ENCODE measurements around the gene SFXN1.
"Not testable (repeated sequence)": the region's sequence is repeated elsewhere in the genome, so short reads cannot be mapped to it uniquely, and the experiment has no call there.

The SFXN1 gene

DNA sequence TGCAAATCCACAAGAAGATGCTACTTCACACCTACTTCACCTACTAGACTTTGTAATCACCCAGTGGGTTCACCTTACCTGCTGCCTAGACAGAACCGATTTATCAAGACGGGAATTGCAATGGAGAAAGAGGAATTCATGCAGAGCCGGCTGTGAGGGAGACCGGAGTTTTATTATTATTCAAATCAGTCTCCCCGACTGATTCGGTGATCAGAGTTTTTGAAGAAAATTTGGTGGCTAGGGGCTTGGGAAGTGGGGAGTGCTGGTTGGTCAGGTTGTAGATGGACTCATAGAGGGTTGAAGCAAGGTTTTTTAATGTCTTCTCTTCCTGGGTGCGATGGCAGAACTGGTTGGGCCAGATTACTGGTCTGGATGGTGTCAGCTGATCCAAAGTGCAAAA, 23.4 kb downstream of the SFXN1 start:
- no peak for DNase-seq

DNA sequence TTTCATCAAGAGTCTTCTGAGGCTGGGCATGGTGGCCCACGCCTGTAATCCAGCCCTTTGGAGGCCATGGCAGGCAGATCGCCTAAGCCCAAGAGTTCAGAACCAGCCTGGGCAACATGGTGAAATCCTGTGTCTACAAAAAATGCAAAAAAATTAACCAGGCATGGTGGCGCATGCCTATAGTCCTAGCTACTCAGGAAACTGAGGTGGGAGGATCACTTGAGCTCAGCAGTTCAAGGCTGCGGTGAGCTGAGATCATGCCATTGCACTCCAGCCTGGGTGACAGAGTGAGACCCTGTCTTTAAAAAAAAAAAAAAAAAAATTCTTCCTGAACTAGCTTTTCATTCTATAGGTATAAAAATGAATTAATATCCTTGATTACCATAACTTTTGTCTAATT, 29.3 kb downstream of the SFXN1 start:
- not testable (repeated sequence) for DNase-seq

DNA sequence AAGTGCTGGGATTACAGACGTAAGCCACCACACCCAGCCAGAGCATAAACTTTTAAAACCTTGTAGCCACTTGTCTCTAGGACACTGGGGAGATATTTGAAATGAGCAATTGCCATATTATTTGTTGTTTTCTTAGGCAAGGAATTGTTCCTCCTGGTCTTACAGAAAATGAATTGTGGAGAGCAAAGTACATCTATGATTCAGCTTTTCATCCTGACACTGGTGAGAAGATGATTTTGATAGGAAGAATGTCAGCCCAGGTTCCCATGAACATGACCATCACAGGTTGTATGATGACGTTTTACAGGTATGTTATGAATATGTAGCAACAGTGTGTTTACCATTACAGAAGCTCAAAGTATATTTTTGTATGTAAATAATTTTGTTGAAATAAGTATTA, 30.5 kb downstream of the SFXN1 start:
- DNase-seq: no peak

DNA sequence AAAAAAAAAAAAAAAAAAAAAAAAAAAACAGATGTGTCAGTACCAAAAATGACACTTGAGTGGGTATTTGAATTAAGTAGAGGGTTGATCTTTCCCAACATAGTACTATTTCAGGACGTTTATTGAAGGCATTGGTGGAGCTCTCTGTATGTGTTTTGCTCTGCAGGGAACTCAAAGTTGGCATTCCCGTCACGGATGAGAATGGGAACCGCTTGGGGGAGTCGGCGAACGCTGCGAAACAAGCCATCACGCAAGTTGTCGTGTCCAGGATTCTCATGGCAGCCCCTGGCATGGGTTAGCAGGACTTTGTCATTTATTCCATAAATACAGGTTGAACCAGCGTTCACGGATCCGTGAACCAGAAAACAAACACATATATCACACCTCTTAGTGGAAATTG, 34.9 kb downstream of the SFXN1 start:
- no peak for DNase-seq

DNA sequence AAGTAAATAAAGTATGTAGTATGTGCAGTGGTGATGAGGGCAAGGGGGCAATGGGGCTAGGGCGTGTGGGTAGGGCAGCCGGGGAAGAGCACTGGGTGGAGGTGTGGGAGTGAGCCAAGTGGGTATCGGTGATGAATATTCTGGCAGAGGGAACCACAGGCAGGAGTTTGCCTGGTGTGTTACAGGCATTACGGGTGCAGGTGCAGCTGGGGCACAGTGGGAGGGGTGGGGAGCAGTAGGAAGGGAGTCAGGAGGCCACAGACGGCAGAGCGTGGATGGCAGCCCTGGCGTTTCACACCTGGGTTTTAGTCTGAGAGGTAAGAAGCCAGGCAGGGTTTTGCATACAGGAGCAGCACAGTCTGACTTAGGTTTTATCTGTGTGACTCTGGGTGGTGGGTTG, 35.4 kb downstream of the SFXN1 start:
- DNase-seq: no peak

DNA sequence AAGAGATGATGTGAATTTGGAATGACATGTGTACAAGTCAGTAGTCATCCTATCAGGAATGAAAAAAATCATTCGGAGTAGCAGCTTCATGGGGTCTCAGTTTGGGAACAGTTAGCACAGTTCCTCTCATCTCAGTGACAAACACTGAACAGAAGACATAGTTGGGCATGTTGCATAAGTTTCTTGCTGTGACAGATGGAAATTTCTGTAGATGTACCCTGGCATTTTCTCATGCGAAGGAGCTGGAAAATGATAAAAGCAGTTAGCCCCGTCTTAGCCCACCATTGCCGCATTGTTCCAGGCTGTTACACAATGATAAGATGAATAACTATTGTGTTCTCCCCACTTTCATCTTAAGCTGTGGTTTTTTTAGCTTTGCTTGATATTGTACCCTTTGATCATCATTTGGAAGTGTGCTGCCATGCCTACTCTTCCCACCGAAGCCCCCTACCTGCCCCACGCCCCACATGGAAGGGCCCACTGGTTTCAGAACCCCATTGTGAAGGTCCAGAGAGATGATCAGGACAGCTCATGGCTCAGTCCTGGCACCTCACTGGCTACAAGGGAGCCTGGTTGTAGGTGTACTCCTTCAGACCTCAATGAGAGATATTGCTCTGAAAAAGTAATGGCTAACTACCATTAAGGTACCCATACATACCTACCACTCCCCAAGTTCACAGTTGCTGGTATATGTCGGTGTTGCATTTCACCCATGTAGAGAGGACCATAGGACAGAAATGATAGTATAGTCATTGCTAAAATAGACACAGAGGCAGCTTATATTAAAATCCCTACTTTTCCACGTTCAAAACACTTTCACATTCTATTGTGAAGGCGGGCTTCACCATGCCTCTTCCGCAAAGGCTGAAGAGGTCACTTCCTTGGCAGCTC, 38.8 kb downstream of the SFXN1 start:
- DNase-seq: no peak

DNA sequence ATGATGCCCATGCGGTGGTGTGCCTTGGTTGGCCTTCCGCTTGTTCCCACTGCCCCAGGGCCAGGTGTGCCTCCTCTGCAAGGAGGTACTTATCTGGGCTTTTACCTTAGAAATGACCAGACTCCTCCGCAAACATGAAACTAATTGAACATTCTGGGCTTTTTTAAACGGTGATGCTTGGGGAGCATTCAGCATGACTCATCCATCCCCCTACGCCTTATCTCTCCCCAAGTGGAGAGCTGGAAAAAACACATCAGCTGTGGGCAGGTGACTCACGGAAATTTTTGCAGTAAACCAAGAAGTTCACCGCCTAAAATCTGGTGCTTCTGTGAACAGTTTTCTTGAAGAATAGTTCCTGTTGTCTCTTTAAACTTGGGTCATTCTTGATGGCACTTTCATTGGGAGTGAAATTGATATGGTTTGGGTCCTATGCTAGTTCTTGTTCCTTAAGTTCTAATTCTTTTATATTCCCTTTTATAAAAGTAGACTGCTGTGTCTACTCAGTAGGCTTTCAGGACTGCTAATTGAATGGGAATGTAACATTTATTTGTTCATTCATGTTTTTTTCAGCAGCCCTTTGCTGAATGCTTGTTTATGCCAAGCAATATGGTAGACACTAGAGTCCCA, 39.6 kb downstream of the SFXN1 start:
- DNase-seq: no peak

DNA sequence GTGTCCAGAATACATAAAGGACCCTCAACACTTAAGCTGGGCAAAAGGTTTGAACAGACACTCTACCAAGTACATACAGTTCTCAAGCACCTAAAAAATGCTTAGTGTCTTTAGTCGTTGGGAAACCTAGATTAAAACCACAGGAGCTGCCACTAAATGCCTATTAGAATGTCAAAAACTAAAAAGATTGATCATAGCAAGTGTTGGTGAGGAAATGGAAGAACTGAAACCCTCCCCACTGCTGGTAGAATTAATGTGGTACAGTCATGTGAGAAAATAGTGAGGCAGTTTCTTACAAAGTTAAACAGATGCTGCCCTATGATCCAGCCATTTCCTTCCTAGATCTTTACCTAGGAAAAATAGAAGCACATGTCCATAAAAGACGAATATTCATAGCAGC, 40.6 kb downstream of the SFXN1 start:
- DNase-seq: no peak

DNA sequence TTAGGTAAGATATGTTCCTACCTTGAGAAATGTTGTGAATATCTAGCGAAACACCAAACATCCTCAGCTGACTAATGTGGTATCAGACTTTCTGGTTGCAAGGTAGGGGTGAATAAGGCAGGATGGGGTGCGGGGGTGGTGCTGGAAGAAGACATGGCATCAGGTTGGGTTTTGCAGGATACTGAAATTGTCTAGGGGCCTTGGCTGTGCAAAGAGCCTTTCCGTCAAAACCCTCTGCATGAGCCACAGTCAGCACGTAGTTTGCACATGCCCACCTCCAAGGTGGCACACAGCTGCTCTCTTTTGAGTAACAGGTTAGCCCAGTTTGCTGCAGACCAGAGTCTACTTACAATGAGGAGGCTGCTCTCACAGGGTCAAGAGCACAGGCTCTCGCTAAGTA, 42.0 kb downstream of the SFXN1 start:
- DNase-seq: no peak

DNA sequence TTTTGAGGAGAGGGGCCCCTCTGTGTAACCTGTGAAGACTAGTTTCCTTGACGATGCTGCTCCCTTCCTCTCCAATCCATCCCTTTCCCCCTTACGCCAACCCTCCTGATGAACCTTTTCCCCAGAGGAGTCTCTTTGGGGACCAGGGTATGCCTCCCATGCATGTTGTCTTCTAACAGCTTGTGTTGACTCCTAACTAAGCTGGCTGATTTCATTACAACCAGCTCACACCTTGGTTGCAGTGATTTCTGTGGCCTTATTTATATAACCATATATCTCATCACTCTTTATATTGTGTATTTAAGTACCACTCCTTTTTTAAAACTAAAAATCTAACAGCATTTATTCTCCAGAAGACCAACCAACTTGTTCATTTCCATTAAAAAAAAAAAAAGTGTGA, 42.5 kb downstream of the SFXN1 start:
- no peak for DNase-seq

DNA sequence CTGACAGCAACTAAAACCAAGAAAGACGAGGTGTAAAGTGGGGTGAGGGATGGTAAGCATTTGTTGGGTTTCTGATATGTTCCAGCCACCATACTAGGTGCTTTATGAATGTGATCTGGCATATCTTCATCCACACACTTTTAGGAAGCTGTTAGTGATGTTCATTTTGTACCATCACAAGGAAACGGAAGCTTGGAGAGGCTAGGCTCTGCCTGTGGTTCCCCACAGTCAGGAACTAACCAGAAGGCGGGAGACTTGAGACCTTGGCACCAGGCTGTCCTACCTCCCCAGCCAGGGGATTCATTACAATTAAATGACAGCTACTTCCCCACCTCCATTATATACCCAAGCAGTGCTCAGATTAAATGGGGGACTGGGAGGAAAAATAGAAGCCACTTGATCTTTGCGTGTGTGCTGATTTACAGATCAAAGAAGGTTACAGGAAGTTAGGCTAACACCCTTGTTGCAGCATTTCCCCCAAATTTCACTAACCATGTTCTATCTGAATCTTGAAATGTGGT, 43.0 kb downstream of the SFXN1 start:
- no peak for DNase-seq

DNA sequence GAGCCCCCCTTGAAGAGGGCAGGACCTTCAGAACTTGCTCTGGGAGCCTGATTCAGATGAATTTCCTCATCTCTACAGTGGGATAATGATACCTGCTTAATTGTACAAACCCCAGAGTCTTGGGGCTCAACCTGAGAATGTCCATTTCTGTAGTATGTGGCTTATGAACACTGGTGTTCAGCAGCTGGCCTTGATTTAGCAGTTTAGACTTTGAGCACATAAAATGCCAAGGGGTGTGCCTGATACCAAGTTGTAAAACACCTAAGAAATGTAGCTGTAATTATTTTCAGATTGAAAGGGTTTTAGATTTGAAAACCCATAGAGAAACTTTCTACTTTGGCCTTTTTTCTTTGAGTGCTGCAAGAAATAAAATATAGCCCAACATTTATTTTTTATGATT, 44.9 kb downstream of the SFXN1 start:
- no peak for DNase-seq

DNA sequence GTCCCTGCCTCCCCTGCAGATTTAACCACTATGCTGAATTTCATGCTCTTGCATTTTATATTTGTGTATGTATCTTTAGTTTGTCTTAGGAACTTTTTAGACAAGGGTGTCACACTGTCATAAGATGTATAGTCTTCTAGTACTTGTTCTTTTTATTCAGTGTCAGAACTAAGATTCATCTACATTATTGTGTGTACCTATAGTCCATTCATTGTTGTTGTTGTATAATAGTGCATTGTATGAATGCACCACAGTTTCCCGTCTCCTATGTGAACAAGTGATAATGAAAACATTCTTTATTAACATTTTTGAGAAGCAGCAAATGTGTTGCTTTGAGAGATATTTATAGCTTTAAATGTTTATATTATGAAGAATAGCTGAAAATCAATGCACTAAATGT, 45.9 kb downstream of the SFXN1 start:
- DNase-seq: no peak

DNA sequence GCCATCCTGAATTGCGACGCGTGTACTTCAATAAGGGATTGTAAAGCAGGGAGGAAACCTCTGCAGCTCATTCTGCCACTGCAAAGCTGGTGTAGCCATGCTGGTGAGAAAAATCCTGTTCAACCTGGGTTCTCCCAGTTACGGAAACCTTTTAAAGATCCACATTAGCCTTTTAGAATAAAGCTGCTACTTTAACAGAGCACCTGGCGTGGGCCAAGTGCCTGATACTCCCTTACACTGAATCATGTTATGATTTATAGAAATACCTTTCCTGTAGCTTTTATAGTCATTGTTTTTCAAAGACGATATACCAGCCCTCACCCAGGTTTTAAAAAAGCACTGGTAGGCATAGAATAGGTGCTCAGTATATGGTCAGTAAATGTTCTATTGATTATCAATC, 48.3 kb downstream of the SFXN1 start:
- DNase-seq: no peak

DNA sequence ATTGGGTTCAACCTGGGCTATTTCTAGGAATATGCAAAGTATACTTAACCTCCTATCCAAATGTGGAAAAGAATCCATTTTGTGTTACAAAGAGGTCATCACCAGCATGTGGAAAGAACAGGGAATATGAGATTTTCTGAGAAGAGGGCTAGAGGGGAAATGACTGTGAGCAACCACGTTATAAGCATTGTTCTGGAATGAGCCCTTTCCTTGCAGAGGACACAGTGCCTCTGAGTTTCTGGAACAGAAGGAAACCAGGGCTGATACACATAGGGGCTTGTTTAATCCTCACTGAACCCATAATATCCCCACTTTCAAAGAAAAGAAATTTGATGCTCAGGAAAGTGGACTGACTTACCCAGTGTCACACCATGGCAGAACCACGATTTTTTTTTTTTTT, 53.0 kb downstream of the SFXN1 start:
- no peak for DNase-seq

DNA sequence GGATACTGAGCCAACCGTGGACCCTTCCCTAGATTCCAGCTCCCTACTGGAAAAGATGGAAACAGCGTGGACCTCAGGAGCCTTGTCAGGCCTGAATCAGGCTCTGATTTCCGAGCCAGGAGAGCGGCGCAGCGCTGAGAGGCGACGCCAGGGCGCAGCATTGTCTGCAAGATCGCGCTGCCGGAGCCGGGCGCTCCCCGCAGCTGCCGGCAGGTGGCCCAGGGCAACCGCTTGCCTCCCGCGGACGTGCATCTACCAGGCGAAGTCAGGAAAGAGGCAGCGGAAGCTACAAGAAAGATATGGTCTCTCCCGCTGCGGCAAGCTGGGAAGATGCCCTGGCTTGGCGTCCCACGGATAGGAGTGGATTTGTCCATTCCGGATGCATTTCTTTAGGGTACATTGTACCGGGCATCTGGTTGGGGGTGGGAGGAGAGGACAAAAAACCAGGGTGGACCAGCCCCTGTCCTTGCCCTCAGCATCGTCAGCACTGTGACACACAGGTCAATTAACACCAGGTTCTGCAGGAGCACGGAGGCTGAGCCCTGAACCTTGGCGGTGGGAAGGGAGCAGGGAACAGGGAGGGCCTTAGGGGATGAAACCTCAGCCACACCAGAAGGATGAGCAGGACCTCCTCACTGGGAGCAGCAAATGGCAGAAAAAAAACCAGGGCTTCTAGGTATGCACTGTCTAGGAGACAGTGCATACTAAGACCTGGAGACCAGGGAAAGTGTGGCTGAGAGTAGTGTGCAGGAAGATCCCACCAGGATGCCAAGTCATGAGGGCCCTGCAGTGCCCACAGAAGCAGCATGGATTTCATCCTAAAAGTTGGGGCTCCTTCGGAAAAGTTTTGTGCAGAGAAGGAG, 55.9 kb downstream of the SFXN1 start:
- peak; percentile 79 for DNase-seq

DNA sequence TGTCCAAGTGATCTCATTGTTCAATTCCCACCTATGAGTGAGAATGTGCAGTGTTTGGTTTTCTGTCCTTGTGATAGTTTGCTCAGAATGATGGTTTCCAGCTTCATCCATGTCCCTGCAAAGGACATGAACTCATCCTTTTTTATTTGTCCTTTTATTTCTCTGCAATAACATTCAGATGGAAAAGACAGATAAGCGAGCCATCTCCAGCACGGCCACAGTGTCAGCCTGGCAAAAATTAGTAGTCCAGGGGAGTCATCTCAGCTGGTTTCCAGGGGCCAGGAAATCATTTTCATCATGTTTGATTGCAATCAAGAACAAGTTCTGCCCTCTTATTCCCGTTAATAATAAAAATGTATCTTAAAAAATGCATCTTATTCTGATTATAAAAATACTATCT, 57.0 kb downstream of the SFXN1 start:
- not testable (repeated sequence) for DNase-seq

DNA sequence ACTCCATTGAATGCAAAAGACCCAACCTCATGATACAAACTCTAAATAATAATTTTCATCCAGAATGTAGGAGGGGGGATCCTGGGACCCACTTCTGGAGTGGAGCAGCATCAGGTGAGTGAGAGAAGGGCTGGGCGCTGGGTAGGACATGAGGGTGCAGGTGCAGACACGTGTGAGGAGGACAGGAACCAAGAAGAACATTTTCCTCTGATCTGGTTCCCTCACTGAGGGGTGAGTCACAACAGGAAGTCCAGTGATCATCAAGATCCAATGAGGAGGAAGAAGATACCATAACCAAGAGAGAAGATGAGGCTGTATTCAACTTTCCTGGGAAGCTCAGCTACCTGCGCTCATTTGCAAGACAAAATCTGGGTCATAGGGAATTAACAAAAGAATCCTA, 57.4 kb downstream of the SFXN1 start:
- no peak for DNase-seq

DNA sequence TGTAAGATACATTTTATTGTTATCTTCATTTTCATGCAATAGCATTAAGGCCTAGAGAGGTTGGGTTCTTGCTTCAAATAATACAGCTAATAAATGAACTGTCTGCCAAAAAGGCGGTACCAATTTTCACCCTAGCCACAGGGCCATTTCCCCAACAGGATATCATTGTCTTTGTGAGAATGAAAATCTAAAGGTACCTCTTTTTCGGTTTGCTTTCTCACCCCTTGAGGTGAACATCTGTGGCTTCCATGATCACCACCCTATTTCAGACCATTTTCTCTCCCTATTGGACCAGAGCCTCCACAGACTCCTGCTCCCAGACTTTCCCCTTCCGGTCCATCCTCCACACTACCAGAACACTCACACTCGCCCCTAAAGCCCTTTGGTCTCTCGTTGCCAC, 60.2 kb downstream of the SFXN1 start:
- no peak for DNase-seq

DNA sequence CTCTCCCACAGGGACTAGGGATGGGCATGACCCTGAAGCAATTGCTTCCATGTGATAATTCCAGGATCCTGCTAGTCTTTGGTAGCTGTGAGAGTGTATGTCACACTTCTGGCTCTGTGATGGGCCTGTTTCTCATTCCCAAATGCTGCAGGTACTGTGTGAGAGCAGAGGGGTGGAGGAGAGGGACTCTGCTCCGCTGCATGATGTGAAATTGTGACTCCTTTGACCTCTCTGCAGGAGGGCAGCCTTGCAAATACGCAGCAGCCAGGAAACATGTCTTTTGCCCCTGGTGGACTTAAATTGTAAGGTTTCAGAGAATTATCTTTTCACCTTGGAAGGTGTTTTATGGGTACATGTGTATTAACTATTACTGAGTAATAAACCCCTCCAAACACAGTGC, 61.6 kb downstream of the SFXN1 start:
- DNase-seq: no peak

DNA sequence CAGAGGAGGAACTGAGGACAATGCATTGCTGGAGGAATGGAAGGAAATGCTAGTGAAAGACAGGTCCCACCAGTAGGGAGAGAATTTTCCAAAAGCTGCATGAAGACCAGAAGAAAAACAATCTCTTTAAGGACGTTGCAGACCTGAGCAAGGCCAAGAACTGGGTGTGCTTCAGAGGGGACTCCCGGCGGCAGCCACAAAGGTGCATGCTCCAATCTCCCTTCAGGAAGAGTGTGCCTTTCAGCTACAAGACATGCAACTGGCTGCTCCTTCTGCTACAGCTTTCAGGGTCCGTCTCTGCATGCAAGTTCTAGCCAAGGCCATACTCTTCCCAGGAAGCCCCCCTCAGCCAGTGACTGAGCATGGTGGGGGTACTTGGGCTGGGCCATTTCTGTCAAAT, 62.9 kb downstream of the SFXN1 start:
- no peak for DNase-seq

DNA sequence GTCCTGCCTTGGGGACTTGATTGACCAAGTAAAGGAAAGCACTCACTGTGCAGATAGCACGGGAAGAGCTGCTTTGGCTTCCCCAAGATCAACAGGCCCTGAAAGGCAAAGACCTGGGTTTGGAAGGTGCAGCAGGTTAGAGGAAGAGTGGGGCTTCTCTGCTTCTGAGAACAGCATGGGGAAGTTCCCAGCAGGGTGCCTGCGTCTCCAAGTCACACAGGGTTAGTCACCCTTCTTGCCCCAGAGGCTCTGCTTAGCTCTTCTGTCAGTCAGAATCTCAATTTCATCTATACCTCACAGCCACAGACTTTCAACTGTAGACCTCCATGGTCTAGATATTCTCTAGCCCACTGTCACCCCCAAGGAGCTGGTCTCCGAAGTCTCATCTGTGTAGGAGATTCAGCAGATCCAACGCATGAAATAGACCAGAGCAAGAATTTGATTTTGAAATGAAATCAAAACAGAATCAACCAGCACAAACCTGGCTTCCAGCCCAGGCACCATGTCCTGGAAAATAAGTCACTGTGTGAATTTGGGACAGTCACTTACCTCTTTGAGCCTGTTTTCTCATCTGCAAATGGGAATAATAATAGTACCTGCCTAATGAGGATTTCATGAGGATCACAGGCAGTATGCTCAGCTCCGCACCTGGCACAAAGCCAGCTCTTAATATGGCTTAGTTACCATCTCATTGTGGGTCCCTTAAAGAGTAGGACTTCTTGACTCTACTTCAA, 64.0 kb downstream of the SFXN1 start:
- no peak for DNase-seq

DNA sequence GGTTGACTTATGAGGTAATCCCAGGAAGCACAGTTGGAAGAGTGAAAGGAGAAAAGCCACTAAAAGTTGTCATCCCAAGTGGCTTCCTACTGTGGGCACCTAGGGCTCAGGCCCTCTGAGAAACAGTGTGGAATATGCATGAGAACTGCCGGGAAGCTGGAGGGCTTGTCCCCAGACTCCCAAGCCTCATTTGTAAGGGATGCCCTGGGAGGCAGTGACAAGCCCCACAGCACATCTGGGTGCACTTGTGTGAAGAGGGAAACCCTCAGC, 64.5 kb downstream of the SFXN1 start:
- DNase-seq: no peak
